Smooth muscle cell of the brain vasculature (primary cell): ENCODE data around the gene MAD1L1.
"Not testable (repeated sequence)": the region's sequence is repeated elsewhere in the genome, so short reads cannot be mapped to it uniquely, and the experiment has no call there.

Experiments used
- DNase-seq: peaks from one replicate; pipeline ENCODE4 v3.0.0-alpha.2; 2012; ENCODE audit warnings: low read depth, low spot score

MAD1L1 gene

DNA sequence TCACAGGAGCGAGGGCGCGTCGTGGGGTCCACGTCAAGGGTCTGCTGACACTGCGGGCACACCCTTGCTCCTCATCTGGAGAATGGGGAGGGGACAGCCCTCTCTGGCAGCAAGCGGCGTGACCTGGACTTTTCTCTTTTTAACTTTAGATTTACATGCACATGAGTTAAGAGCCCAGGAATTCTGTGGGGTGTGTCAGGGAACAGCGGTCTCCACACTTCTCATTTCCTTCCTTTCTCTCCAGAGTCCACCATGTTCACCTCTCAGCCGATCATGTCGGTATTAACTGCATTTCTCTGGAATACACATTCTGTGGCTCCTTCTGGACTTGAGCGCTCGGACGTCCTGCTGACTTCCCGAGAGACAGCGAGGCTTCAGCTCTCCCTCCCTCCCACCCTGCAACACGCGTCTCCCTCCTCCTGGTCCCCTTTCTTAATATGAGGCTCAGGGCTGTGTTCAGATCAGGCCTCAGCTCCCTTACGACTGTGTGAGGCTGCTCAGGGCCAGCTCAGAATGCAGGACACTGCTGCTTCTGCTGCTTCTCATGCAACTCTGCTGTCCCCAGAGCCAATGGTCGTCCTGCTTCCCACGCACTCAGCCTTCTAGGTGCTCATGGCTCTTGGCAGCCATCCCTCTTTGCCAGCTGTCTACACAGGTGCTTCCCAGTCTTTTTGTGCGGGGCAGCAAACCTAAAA lies 301.3 kb downstream of the MAD1L1 start:
- DNase-seq = no peak

DNA sequence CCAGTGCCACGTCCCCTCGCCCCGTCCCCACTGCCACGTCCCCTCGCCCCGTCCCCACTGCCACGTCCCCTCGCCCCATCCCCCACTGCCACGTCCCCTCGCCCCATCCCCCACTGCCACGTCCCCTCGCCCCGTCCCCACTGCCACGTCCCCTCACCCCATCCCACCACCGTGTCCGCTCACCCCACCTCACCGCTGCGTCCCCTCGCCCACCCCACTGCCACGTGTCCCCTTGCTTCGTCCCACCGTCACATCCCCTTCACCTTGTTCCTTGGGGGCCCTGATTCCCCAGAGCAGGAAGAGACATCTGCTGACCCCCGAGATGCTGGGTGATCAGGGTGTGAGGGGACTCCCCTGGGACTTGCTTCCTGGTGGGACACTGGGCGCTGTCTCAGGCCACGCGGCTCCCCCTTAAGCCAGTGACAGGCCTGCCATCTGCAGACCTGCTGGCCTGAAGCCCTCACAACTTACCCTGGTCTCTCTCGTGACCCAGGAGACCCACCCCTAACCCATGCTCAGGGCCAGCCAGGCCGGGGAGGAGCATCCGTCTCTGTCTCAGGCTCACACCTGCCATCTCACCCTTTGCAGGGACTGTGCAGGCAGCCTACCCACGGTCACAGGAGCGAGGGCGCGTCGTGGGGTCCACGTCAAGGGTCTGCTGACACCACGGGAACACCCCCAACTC lies 302.2 kb downstream of the MAD1L1 start:
- DNase-seq = no peak

- not testable (repeated sequence) for DNase-seq
Measured at GRCh38 chr7:1929349-1929925, 303.3 kb downstream of the MAD1L1 start.

- DNase-seq = no peak
Measured at GRCh38 chr7:1928645-1929348, 303.9 kb downstream of the MAD1L1 start.

DNA sequence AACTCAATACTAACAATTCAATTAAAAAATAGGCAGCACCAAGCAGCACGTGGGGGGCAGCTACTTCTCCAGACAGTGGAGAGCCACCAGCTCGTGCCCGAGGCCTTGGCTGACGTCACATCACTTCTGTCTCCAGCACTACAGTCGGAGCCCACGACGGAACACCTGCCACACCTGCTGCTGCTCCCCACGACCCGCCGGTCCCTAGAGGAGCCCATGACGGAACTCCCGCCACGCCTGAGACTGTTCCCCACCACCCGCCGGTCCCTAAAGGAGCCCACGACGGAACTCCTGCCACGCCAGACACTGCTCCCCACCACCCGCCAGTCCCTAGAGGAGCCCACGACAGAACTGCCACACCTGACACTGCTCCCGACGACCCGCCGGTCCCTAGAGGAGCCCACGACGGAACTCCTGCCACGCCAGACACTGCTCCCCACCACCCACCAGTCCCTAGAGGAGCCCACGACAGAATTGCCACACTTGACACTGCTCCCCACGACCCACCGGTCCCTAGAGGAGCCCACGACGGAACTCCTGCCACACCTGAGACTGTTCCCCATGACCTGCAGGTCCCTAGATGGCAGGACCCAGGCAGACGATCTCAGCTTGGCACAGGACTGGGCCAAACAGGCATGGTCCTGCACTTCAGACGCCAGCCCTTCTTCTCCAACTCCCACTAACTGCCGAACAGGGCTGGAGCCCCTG lies 304.7 kb downstream of the MAD1L1 start:
- DNase-seq = no peak

- DNase-seq = no peak
Measured at GRCh38 chr7:1926908-1927306, 305.8 kb downstream of the MAD1L1 start.

- DNase-seq = no peak
Measured at GRCh38 chr7:1925973-1926907, 306.5 kb downstream of the MAD1L1 start.

- no peak for DNase-seq
Measured at GRCh38 chr7:1925349-1925748, 307.4 kb downstream of the MAD1L1 start.

- no peak for DNase-seq
Measured at GRCh38 chr7:1924258-1924817, 308.4 kb downstream of the MAD1L1 start.

- no peak for DNase-seq
Measured at GRCh38 chr7:1923409-1924257, 309.1 kb downstream of the MAD1L1 start.

DNA sequence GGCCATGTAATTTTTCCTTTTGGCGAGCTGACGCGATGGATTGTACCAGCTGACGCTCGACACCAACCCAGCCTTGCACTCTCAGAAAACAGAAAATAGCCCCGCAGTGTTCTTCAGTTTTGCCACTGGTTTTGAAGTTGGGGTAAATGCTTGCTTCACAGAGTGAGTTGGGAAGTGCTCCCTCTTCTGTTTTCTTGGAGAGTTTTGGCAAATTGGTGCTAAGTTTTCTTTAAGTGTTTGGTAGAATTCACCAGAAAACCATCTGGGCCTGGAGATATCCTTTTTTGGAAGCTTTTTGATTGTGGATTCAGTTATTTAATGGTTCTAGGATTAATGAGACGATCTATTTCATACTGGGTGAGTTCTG lies 309.9 kb downstream of the MAD1L1 start:
- no peak for DNase-seq

DNA sequence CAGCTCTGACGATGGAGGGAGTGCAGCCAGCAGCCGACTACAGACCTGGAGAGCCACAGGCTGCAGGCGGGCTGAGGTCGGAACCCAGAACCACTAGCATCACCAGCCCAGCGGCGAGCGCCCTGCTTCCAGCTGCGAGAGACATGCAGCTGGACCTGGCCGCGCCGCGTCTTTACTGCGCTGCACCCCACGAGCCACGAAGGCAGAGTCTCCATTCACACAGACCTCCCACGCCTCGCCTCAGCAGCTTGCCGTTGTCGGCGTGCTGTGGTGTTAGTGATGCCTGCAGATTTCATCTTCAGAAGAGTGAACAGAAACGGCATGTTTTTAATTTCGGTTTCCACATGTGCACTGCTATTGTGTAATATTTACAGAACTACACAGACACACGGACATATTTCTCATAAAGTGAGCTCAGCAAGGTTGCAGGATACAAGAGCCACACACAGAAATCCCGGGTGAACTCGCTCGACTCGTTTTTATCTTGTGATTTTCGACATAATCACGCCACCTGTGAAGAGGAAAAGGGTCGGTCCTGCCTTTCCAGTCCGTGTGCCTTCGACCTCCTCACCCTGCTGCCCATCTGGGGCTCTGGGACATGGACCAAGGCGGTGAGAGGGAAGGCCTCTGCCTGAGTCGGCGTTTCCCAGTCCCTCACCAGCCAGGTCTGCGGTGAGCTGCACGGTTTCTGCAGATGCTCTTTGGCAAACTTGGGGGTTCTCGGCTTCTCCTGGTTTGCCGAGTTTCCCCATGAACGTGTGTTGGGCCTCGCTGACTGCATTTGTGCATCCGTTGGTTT lies 310.5 kb downstream of the MAD1L1 start:
- no peak for DNase-seq

DNA sequence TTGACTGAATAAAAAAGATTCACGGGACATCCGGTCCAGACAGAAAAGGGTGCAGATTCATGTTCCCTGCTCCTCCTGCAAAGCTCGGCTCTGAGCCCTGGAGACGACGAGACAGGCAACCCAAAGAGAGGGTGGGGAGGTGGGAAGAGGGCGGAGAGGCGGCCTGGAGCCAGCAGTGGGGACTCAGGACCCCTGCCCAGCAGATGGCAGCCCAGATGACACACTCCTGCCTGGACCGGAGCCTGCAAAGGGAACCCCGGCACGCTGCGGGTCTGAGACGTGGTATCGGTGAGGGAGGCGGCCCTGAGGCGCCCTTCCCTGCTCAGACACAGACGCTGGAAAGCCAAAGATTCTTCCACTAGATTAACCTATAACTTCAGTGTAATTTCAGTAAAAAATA lies 311.9 kb downstream of the MAD1L1 start:
- no peak for DNase-seq

GRCh38 chr7:1920266-1920681 lies 312.5 kb downstream of the MAD1L1 start:
- no peak for DNase-seq

DNA sequence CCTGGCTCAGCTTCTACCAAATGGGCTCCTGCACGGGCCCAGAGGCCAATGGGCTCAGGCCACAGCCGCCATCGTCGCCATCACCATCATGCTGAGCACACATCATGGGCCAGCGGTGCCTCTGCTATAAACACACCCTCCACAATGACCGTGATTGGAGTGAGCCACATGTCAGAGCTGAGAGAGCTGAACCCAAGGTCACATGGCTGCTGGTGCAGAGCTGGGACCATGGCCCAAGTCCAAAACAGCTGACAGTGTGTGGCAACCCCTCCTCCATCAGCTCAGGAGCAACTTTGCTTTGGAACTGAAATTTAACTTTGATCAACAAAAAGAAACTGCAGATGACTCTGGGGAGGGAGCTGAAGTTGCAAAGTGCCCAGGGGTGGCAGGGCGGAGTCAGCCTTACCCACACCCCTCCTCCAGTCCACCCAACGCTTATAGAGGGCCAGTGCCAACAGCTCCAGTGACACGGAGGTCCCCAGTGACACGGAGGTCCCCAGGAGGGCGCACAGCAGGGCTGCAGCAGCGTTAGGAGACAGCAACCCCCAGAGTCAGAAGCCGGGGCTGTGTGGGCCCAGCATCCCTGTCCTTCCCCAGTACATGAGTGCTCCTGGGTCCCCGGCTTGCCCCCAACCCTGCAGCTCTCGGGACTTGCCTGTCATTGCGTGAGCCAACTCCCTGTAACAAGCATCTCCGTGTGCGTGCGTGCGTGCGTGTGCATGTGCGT lies 313.0 kb downstream of the MAD1L1 start:
- no peak for DNase-seq

DNA sequence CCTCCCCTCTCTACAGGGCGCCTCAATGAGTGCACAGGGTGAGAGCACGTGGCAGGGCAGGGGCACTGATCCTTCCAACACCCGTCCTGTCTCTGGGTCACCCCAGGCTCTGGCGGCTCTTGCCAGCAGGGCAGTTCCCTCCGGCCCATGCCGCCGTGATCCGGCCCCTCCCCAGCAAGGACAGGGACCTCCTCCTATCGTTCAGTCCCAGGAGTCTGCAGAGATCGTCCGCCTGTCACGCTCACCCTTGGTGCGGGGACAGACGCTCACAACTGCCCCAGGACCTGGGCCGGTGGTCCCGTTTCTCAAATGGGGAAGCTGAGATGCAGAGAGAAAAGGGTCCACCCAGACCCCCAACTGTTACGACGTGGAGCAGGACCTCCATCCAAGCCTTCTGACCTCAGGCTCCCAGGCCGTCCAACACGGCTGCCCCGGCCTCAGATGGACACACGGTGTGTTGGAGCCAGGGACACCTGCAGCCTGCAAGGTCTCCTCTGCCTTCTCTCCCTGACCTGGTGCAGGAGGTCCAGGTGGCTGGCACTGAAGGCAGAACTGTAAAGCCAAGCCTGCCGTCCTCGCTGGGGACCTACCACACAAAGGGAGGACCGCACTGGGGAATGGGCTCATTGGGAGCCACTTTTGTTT lies 313.7 kb downstream of the MAD1L1 start:
- DNase-seq = no peak

GRCh38 chr7:1918063-1918645 lies 314.6 kb downstream of the MAD1L1 start:
- DNase-seq = no peak
